AG09309 (cell line): ENCODE data around the gene ALG12.

Experiments used
- DNase-seq: peaks from one replicate; pipeline ENCODE4 v3.0.0-alpha.2; 2010; ENCODE audit warnings: low read depth
- H3K4me3 ChIP-seq: 2 replicates; pipeline ENCODE4 v1.5.1; 2011; ENCODE audit warnings: mild to moderate bottlenecking, low read depth, low read length, moderate library complexity; ENCODE audit not compliant: control insufficient read depth
- TF ChIP-seq, protein P1 (sequence below): IDR thresholded peaks from 2 replicates; pipeline ENCODE4 v1.5.1; 2011; ENCODE audit warnings: mild to moderate bottlenecking, low read depth, low read length, inconsistent platforms; ENCODE audit not compliant: insufficient read depth, control insufficient read depth; ENCODE audit errors: missing control alignments

The ALG12 gene

GRCh38 chr22:49916831-49917230, 1.4 kb downstream of the ALG12 start:
- H3K4me3 ChIP-seq = no peak overlapping the region
- DNase-seq = no peak
- TF ChIP-seq, protein P1, sequence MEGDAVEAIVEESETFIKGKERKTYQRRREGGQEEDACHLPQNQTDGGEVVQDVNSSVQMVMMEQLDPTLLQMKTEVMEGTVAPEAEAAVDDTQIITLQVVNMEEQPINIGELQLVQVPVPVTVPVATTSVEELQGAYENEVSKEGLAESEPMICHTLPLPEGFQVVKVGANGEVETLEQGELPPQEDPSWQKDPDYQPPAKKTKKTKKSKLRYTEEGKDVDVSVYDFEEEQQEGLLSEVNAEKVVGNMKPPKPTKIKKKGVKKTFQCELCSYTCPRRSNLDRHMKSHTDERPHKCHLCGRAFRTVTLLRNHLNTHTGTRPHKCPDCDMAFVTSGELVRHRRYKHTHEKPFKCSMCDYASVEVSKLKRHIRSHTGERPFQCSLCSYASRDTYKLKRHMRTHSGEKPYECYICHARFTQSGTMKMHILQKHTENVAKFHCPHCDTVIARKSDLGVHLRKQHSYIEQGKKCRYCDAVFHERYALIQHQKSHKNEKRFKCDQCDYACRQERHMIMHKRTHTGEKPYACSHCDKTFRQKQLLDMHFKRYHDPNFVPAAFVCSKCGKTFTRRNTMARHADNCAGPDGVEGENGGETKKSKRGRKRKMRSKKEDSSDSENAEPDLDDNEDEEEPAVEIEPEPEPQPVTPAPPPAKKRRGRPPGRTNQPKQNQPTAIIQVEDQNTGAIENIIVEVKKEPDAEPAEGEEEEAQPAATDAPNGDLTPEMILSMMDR = no peak

DNA sequence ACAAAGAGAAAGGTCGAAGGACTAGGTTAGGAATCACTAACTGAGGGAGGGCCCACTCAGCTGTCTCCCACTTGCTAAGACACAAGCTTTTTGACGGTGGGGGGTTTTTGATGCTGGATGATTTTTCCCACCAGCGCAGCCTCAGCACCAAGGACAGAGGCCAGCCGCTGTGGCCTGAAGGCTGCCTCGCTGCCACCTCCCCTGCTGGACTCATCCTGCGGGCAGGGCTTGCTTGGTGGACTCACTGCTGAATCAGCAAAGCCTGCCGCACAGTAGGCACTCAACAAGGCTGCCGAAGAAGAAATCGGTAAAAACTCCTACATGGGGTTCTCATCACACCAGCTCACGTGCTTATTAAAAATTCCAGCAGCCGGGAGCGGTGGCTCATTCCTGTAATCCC, 2.6 kb downstream of the ALG12 start:
- no peak for DNase-seq
- TF ChIP-seq, protein P1 = no peak
- H3K4me3 ChIP-seq = no peak overlapping the region

DNA sequence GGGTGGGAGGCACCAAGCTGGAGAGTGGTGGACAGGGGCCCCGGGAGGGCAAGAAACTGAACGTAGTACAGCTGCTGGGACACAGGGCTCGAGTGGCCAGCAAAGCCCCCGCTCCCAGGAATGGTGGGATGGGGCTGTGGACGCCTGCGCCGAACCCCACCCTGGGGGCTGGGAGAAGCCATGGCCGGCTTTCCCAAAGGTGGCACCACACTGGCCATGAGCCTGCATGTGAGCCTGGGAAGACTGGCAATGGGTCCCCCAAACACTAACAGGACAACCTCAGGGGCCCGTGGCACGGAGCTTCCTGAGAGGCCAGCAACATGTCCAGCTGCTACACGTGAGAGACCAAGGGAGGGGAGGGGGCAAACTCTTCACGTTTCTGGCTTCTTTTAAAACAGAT, 4.0 kb downstream of the ALG12 start:
- no peak overlapping the region for H3K4me3 ChIP-seq
- TF ChIP-seq, protein P1 = no peak
- no peak for DNase-seq

DNA sequence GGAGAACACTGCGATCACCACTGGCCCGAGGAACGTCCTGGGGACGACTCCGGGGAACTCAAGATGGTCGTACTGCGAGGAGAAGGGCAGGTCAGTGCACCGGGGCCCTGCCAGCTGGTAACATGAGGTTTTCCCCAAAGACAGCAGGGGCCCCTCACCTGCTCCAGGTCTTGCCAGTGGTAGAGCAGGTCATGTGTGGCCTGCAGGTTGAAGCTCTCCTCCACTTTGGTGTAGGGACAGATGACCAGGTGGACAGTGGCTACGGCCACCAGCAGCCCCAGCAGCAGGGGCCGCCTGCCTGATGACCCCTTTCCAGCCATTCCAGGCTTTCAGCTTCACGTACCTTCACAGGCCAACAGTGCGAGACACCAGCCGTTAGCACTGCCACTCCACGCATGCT, 4.8 kb downstream of the ALG12 start:
- TF ChIP-seq, protein P1 = no peak
- DNase-seq = no peak
- no peak overlapping the region for H3K4me3 ChIP-seq

DNA sequence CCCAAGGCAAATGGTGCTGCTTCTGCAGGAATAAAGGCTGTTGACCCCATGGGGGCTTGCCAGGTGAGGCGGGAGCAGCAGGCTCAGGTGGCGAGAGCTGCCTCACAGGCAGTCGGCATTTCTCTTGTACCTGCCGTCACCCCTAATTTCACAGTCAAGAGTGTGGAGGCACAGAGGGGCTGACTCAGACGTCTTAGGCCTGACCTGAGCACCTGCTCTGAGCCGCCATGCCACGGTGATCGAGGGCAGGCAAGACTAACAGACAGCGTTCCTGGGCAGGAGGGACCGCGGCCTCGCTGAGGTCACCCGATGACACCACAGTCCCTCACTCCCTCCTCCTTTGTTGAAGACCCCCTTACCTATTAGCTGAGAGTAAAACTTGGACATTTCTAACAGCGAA, 5.2 kb downstream of the ALG12 start:
- H3K4me3 ChIP-seq = no peak overlapping the region
- DNase-seq = no peak
- TF ChIP-seq, protein P1 = no peak

DNA sequence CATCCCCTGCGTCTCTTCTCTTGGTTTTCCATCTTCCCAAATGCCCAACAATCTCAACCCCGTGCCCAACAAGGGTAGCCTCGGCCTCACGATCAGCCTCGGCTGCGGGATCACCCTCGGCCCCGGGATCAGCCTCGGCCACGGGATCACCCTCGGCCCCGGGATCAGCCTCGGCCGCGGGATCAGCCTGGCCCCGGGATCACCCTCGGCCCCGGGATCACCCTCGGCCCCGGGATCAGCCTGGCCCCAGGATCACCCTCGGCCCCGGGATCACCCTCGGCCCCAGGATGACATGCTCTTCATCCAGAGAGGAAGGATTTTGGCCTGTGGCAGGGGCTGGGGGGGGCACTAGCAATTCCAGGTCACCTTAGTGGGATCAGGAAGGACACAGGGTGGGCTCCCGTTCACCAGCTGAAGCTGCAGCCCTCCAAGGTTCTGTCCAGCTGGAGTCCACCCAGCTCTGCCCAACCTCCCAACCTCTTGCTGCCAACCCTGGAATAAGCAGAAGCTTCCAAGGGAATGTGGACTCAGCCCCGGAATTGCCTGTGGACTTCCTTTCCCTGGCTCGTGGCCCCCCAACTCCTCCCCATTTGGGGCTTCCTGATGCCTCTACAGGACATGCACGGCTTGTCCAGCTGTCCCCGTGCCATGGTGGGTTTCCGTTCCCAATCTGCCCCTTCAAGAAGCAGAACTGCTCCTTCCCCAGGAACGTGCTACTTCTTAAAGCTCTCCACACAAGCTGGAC, 6.2 kb downstream of the ALG12 start:
- no peak for DNase-seq
- no peak overlapping the region for H3K4me3 ChIP-seq
- TF ChIP-seq, protein P1 = no peak
